ENCODE data around the gene TSPAN18. TPM values are rescaled to one million over a fixed set of nuclear protein-coding genes. Genes with fewer than 3 reads are reported as not detected.

TSPAN18 gene
- total RNA-seq, 2 experiments from 2014 or later, result 38.7 to 42.3 TPM

GRCh38 chr11:44698252-44698912, 28.4 kb upstream of the TSPAN18 start:
- H3K4me1 Mint-ChIP-seq, result peaks cover 8% of the 10 kb centered on the region
- H3K27me3 Mint-ChIP-seq, result peaks cover 9% of the 10 kb centered on the region
- H3K27ac Mint-ChIP-seq, result no peak overlapping the region
- no peaks in the 10 kb centered on the region for H3K36me3 Mint-ChIP-seq (ENCODE audit: low read depth)
- DNase-seq, result no peak
- no peaks in the 10 kb centered on the region for H3K9me3 Mint-ChIP-seq
- CTCF ChIA-PET, result interaction anchor here (1.2 kb wide), 1 partner anchor 238 kb away, joined by 3 read pairs; no protein-coding TSS in a partner anchor
- POLR2A ChIA-PET, result no interaction called here
- no peak overlapping the region for H3K4me3 Mint-ChIP-seq

- DNase-seq, result no peak
- ChIA-PET CTCF (no interaction called here), POLR2A (no interaction called here)
- Mint-ChIP-seq H3K9me3 (peaks cover 6% of the 10 kb centered on the region), H3K36me3 (ENCODE audit: low read depth) (no peaks in the 10 kb centered on the region), H3K4me1 (peaks cover 3% of the 10 kb centered on the region), H3K4me3 (no peak overlapping the region), H3K27ac (no peak overlapping the region), H3K27me3 (peaks cover 9% of the 10 kb centered on the region)
These were observed 27.0 kb upstream of the TSPAN18 start for GRCh38 chr11:44699497-44700408.

- Mint-ChIP-seq H3K27me3 (peaks cover 10% of the 10 kb centered on the region), H3K4me1 (no peaks in the 10 kb centered on the region), H3K9me3 (peaks cover 6% of the 10 kb centered on the region), H3K27ac (no peak overlapping the region), H3K4me3 (no peak overlapping the region), H3K36me3 (ENCODE audit: low read depth) (no peaks in the 10 kb centered on the region)
- ChIA-PET POLR2A (no interaction called here), CTCF (no interaction called here)
- no peak for DNase-seq
These were observed 25.5 kb upstream of the TSPAN18 start for GRCh38 chr11:44701276-44701675.

- POLR2A ChIA-PET, result no interaction called here
- peaks cover 6% of the 10 kb centered on the region for H3K9me3 Mint-ChIP-seq
- no peak overlapping the region for H3K27ac Mint-ChIP-seq
- H3K4me1 Mint-ChIP-seq, result no peaks in the 10 kb centered on the region
- no peaks in the 10 kb centered on the region for H3K36me3 Mint-ChIP-seq (ENCODE audit: low read depth)
- H3K4me3 Mint-ChIP-seq, result no peak overlapping the region
- DNase-seq, result no peak
- H3K27me3 Mint-ChIP-seq, result peaks cover 10% of the 10 kb centered on the region
- CTCF ChIA-PET, result no interaction called here
These were observed 23.9 kb upstream of the TSPAN18 start for GRCh38 chr11:44702889-44703288.

GRCh38 chr11:44707094-44707493, 19.7 kb upstream of the TSPAN18 start:
- CTCF ChIA-PET, result no interaction called here
- peaks cover 13% of the 10 kb centered on the region for H3K4me1 Mint-ChIP-seq
- no peak for DNase-seq
- H3K9me3 Mint-ChIP-seq, result peaks cover 6% of the 10 kb centered on the region
- no peaks in the 10 kb centered on the region for H3K36me3 Mint-ChIP-seq (ENCODE audit: low read depth)
- H3K27me3 Mint-ChIP-seq, result peaks cover 13% of the 10 kb centered on the region
- no peak overlapping the region for H3K27ac Mint-ChIP-seq
- POLR2A ChIA-PET, result no interaction called here
- H3K4me3 Mint-ChIP-seq, result no peak overlapping the region

GRCh38 chr11:44708009-44708408, 18.8 kb upstream of the TSPAN18 start:
- Mint-ChIP-seq H3K4me3 (no peak overlapping the region), H3K9me3 (peaks cover 6% of the 10 kb centered on the region), H3K27ac (no peak overlapping the region), H3K4me1 (peaks cover 13% of the 10 kb centered on the region), H3K36me3 (ENCODE audit: low read depth) (no peaks in the 10 kb centered on the region), H3K27me3 (peaks cover 15% of the 10 kb centered on the region)
- no peak for DNase-seq
- ChIA-PET CTCF (no interaction called here), POLR2A (interaction anchor here (1.0 kb wide), 2 partner anchors 18 to 30 kb away, joined by 3 read pairs; partner anchors contain the start of gene TSPAN18)

GRCh38 chr11:44708523-44709280, 18.1 kb upstream of the TSPAN18 start:
- Mint-ChIP-seq H3K36me3 (ENCODE audit: low read depth) (no peaks in the 10 kb centered on the region), H3K9me3 (peaks cover 4% of the 10 kb centered on the region), H3K27ac (no peak overlapping the region), H3K4me1 (peaks cover 13% of the 10 kb centered on the region), H3K4me3 (no peak overlapping the region), H3K27me3 (peaks cover 18% of the 10 kb centered on the region)
- no peak for DNase-seq
- POLR2A ChIA-PET, result interaction anchor here (1.0 kb wide), 2 partner anchors 18 to 29 kb away, joined by 3 read pairs; partner anchors contain the start of gene TSPAN18
- CTCF ChIA-PET, result no interaction called here

GRCh38 chr11:44709281-44709562, 17.5 kb upstream of the TSPAN18 start:
- H3K36me3 Mint-ChIP-seq (ENCODE audit: low read depth), result no peaks in the 10 kb centered on the region
- peaks cover 13% of the 10 kb centered on the region for H3K4me1 Mint-ChIP-seq
- no peaks in the 10 kb centered on the region for H3K9me3 Mint-ChIP-seq
- peaks cover 19% of the 10 kb centered on the region for H3K27me3 Mint-ChIP-seq
- H3K27ac Mint-ChIP-seq, result no peak overlapping the region
- ChIA-PET POLR2A (interaction anchor here (1.3 kb wide), 1 partner anchor 22 kb away, joined by 3 read pairs; no protein-coding TSS in a partner anchor), CTCF (no interaction called here)
- DNase-seq, result no peak
- no peak overlapping the region for H3K4me3 Mint-ChIP-seq

GRCh38 chr11:44709966-44710365, 16.8 kb upstream of the TSPAN18 start:
- DNase-seq, result no peak
- Mint-ChIP-seq H3K4me1 (peaks cover 13% of the 10 kb centered on the region), H3K27me3 (peaks cover 19% of the 10 kb centered on the region), H3K9me3 (no peaks in the 10 kb centered on the region), H3K36me3 (ENCODE audit: low read depth) (no peaks in the 10 kb centered on the region), H3K27ac (no peak overlapping the region), H3K4me3 (no peak overlapping the region)
- ChIA-PET POLR2A (interaction anchor here (1.3 kb wide), 1 partner anchor 23 kb away, joined by 3 read pairs; no protein-coding TSS in a partner anchor), CTCF (no interaction called here)

- Mint-ChIP-seq H3K9me3 (no peaks in the 10 kb centered on the region), H3K4me3 (no peak overlapping the region), H3K27ac (no peak overlapping the region), H3K4me1 (peaks cover 13% of the 10 kb centered on the region), H3K27me3 (peaks cover 21% of the 10 kb centered on the region), H3K36me3 (ENCODE audit: low read depth) (no peaks in the 10 kb centered on the region)
- DNase-seq, result no peak
- ChIA-PET CTCF (no interaction called here), POLR2A (interaction anchor here (0.7 kb wide), 1 partner anchor 63 kb away, joined by 3 read pairs; no protein-coding TSS in a partner anchor)
These were observed 15.5 kb upstream of the TSPAN18 start for GRCh38 chr11:44711113-44711786.

GRCh38 chr11:44711787-44712608, 14.8 kb upstream of the TSPAN18 start:
- Mint-ChIP-seq H3K36me3 (ENCODE audit: low read depth) (no peaks in the 10 kb centered on the region), H3K27me3 (peaks cover 25% of the 10 kb centered on the region), H3K4me1 (peaks cover 13% of the 10 kb centered on the region), H3K9me3 (no peaks in the 10 kb centered on the region), H3K4me3 (no peak overlapping the region), H3K27ac (no peak overlapping the region)
- CTCF ChIA-PET, result no interaction called here
- no peak for DNase-seq
- POLR2A ChIA-PET, result interaction anchor here (0.7 kb wide), 1 partner anchor 63 kb away, joined by 3 read pairs; no protein-coding TSS in a partner anchor

GRCh38 chr11:44713022-44713421, 13.7 kb upstream of the TSPAN18 start:
- CTCF ChIA-PET, result no interaction called here

More at GRCh38 chr11:44713022-44713421, 13.7 kb upstream of the TSPAN18 start:
- POLR2A ChIA-PET, result no interaction called here
- Mint-ChIP-seq H3K27ac (no peak overlapping the region), H3K4me1 (peaks cover 13% of the 10 kb centered on the region), H3K27me3 (peaks cover 26% of the 10 kb centered on the region), H3K4me3 (no peak overlapping the region), H3K9me3 (no peaks in the 10 kb centered on the region), H3K36me3 (ENCODE audit: low read depth) (no peaks in the 10 kb centered on the region)
- no peak for DNase-seq

Measured in activated CD4-positive, alpha-beta memory T cell treated with anti-CD3 and anti-CD28 coated beads, Interleukin-2, amount 10 ng/mL, durations not matched to agents 7 days and 5 days (primary cell).